Left colon (tissue), 2 donors: Measurements from ENCODE around the gene ZDHHC8. TPM values are rescaled to one million over a fixed set of nuclear protein-coding genes. Genes with fewer than 3 reads are reported as not detected.

Source experiments
- ATAC-seq: fragments of 200-7000 bp; cut with Tn5 transposase; one replicate; pipeline ENCODE4 v1.9.1; 2020; ENCODE audit warnings: mild to moderate bottlenecking, moderate library complexity
- DNase-seq, 2 donors: peaks; one replicate each; pipeline ENCODE4 v3.0.0-alpha.2; 2020
- intact Hi-C, 2 donors: fragments of 100-400 bp; cut with DNase I in 1 of 2; cut with micrococcal nuclease in 1 of 2; formaldehyde crosslinking; loops; one replicate each; pipeline versions ENCODE4 v1.11.2 to v1.14.0; 2022; cut with DNase I, micrococcal nuclease
- total RNA-seq, 2 donors: library from RNA; stranded (reverse); fragmentation: NEBNext Ultra II Directional; extraction: Animal tissue kit (Norgen Biotek cat#: 25700); gene quantifications; one replicate each; pipeline ENCODE4 v1.2.1, GENCODE V29; 2021
- donor health status: DM: no; HTN: no; CAD: no.
- donor health status: DM: yes; HTN: yes; CAD: no.

The ZDHHC8 gene
- total RNA-seq, 2 donors from 2014 or later = 36.9 to 37.0 TPM

GRCh38 chr22:20181194-20181883, 49.7 kb downstream of the ZDHHC8 start:
- ATAC-seq = peak; percentile 57
- intact Hi-C loops = no loop called here
- DNase-seq = no peak

- intact Hi-C loops = no loop called here
- ATAC-seq (no peak), DNase-seq (no peak)
Measured at GRCh38 chr22:20181884-20182236, 50.3 kb downstream of the ZDHHC8 start.

GRCh38 chr22:20182365-20182764, 50.8 kb downstream of the ZDHHC8 start:
- no peak for DNase-seq
- no peak for ATAC-seq
- intact Hi-C loops = no loop called here

GRCh38 chr22:20183101-20183500, 51.5 kb downstream of the ZDHHC8 start:
- intact Hi-C loops = no loop called here
- ATAC-seq = no peak
- DNase-seq = no peak

GRCh38 chr22:20183823-20184222, 52.2 kb downstream of the ZDHHC8 start:
- DNase-seq (no peak), ATAC-seq (no peak)
- intact Hi-C loops = no loop called here

GRCh38 chr22:20184501-20185165, 53.0 kb downstream of the ZDHHC8 start:
- DNase-seq (no peak), ATAC-seq (no peak)
- intact Hi-C loops = no loop called here

- no peak for DNase-seq
- ATAC-seq = no peak
- intact Hi-C loops = no loop called here
Measured at GRCh38 chr22:20185750-20186149, 54.1 kb downstream of the ZDHHC8 start.

GRCh38 chr22:20186183-20186870, 54.7 kb downstream of the ZDHHC8 start:
- DNase-seq = no peak
- intact Hi-C loops = no loop called here
- ATAC-seq = no peak

DNA sequence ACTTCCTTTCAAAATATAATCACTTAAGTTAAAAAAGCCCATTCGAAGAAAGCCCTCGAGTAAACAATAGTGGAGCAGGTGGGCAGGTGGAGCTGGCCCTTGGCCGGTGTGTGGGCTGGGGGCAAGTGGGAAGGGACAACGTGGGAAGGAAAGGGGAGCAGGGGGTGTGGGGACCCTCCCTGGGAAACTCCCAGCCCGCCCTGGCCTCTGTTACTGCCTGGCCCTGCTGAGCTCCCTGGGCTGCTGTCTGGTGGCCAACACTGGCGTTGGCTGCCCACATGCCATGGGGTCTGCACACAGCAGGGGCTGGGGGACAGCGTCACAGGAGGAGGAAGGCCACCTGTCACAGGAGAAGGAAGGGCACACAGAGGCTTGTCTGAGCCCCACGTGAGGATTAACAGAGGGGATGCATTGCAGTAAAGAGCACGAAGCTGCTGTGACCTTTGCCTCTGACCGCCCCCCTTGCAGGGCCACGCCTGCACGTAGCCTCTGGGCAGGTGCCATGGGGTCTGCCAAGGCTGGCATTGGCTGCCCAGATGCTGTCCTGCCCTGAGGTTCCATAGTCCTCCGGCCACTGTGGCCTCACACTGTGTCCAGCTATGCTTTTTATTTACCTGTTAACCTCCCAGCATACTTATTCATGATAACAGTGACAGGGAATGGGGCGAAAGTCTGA, 55.4 kb downstream of the ZDHHC8 start:
- no peak for DNase-seq
- ATAC-seq = no peak
- intact Hi-C loops = no loop called here

DNA sequence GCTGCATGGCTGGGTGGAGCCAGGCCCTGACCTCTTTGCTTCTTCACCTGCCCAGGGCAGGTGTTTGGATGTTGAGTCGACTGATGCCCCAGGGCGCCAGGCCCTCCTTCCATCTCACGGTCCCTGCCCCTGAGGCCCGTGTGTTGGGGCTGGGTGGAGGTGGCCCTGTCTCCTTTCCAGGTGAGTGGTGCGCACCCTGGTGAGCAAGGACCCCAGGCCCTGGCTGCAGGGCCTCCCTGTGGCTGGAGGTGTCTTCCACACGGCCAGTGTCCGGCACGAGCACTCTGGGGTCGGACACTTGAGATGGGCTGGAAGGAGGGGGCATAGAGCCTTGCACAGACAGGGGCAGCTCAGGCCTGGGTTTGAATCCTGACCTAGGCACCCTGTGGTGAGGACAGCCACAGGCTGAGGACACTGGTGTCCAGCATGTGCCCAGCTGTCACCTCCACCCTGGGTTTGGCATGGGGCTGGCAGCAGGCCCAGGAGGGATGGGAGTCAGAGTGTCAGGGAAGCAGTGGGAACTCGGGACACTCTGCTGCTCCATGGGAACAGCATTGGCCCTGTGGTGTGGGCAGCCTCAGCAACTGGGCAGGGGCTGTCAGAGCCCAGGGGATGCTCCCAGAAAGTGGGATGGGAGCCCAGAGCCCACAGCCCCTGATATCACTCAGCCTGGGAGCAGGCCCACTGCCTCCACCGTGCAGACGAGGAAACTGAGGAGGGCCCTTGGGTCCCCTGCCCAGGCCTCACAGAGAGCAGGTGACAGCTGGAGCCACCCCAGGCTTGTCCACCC, 56.4 kb downstream of the ZDHHC8 start:
- intact Hi-C loops = no loop called here
- DNase-seq = no peak
- ATAC-seq = no peak

- intact Hi-C loops = no loop called here
- no peak for DNase-seq
- no peak for ATAC-seq
Measured at GRCh38 chr22:20188567-20188877, 56.9 kb downstream of the ZDHHC8 start.

- no peak for ATAC-seq
Measured at GRCh38 chr22:20191000-20191515, 59.5 kb downstream of the ZDHHC8 start.

GRCh38 chr22:20191803-20192202, 60.2 kb downstream of the ZDHHC8 start:
- DNase-seq (no peak), ATAC-seq (no peak)
- intact Hi-C loops = no loop called here

More at GRCh38 chr22:20191000-20191515, 59.5 kb downstream of the ZDHHC8 start:
- DNase-seq = no peak
- intact Hi-C loops = no loop called here

GRCh38 chr22:20192293-20192971, 60.8 kb downstream of the ZDHHC8 start:
- ATAC-seq (no peak), DNase-seq (no peak)
- intact Hi-C loops = no loop called here

- intact Hi-C loops = no loop called here
- ATAC-seq (no peak), DNase-seq (no peak)
Measured at GRCh38 chr22:20192972-20193760, 61.6 kb downstream of the ZDHHC8 start.

DNA sequence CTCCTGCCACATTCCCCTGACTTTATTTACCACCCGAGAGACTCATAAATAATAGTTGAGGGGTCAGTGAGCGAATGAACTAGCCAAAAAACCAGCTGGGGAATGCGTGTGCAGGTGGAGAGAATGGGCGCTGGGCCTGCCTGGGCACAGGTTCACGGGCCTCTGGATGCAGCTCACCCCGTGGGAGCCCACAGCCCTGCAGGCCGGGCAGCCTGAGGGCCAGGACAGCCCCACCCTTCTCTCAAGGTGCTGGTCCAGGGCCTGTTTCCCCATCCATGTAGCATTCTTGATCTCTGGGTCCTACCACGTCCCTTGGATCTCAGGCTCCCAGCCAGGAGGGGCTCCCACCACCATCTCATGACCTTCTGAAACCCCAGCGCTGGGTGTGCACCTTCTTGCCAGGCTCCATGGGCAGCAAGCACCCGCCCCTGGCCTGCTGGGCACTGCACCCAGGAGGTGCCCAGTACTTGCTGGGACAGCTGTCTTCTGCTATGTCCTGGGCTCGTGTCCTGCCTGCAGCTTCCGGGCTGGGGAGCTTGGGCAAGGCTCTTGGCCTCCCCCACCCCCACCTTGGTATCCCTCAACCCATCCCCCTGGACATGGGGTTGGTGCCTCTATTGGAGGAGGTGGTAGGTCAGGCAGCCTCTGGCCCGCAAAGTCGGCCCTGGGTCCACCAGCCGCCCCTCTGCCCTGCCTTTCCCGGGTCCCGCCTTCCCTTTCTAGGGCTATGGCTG, 62.3 kb downstream of the ZDHHC8 start:
- ATAC-seq (no peak), DNase-seq (no peak)
- intact Hi-C loops = no loop called here
